ENCODE results near the gene SDK2. TPM values are rescaled to one million over a fixed set of nuclear protein-coding genes. Genes with fewer than 3 reads are reported as not detected.

The SDK2 gene
- total and polyA plus RNA-seq, 9 donors = 0.40 to 5.4 (median 0.96) TPM

- no peaks in the 10 kb centered on the region for H3K27me3 ChIP-seq
- WGBS, 3 donors = 82 to 97% (median 96%) methylated on average over 6 of the region's 6 CpGs
- DNase-seq = no peak
- no peaks in the 10 kb centered on the region for H3K9me3 ChIP-seq
- no peak overlapping the region for H3K4me3 ChIP-seq
- no peaks in the 10 kb centered on the region for H3K4me1 ChIP-seq (ENCODE audit: insufficient read depth)
- H3K36me3 ChIP-seq = no peaks in the 10 kb centered on the region
- TF ChIP-seq EP300 (IDR thresholded peaks at IDR 0.05) (no peak), CTCF (IDR thresholded peaks at IDR 0.05) (no peak)
- intact Hi-C loops (cut with DNase I) = no loop called here
- no peak overlapping the region for H3K27ac ChIP-seq
These were observed 254.8 kb downstream of the SDK2 start for GRCh38 chr17:73389411-73389810.

GRCh38 chr17:73388578-73388905 is 255.7 kb downstream of the SDK2 start:
- H3K4me3 ChIP-seq = no peak overlapping the region
- no peak overlapping the region for H3K27ac ChIP-seq
- no peak for DNase-seq
- H3K9me3 ChIP-seq = no peaks in the 10 kb centered on the region
- no peaks in the 10 kb centered on the region for H3K27me3 ChIP-seq
- intact Hi-C loops (cut with DNase I) = no loop called here
- H3K4me1 ChIP-seq (ENCODE audit: insufficient read depth) = no peaks in the 10 kb centered on the region
- TF ChIP-seq EP300 (IDR thresholded peaks at IDR 0.05) = no peak
- no peak for TF ChIP-seq CTCF (IDR thresholded peaks at IDR 0.05)
- TF ChIP-seq POLR2A (IDR thresholded peaks at IDR 0.05) = no peak
- H3K36me3 ChIP-seq = no peaks in the 10 kb centered on the region

- TF ChIP-seq CTCF (IDR thresholded peaks at IDR 0.05) (no peak), EP300 (IDR thresholded peaks at IDR 0.05) (no peak), POLR2A (IDR thresholded peaks at IDR 0.05) (no peak)
- no peaks in the 10 kb centered on the region for H3K4me1 ChIP-seq (ENCODE audit: insufficient read depth)
- no peak for DNase-seq
- no peak overlapping the region for H3K4me3 ChIP-seq
- H3K27ac ChIP-seq = no peak overlapping the region
- H3K9me3 ChIP-seq = no peaks in the 10 kb centered on the region
- no peaks in the 10 kb centered on the region for H3K27me3 ChIP-seq
- intact Hi-C loops (cut with DNase I) = no loop called here
- WGBS, 3 donors = 78 to 85% (median 85%) methylated on average over 25 to 28 of the region's 28 CpGs
- no peaks in the 10 kb centered on the region for H3K36me3 ChIP-seq
These were observed 256.3 kb downstream of the SDK2 start for GRCh38 chr17:73387746-73388577.

- 89 to 91% (median 89%) methylated on average over 6 of the region's 6 CpGs for WGBS, 3 donors
- H3K9me3 ChIP-seq = no peaks in the 10 kb centered on the region
- no peak for DNase-seq
- H3K27ac ChIP-seq = no peak overlapping the region
- H3K36me3 ChIP-seq = no peaks in the 10 kb centered on the region
- H3K4me1 ChIP-seq (ENCODE audit: insufficient read depth) = no peaks in the 10 kb centered on the region
- TF ChIP-seq POLR2A (IDR thresholded peaks at IDR 0.05) = no peak
- no peak for TF ChIP-seq EP300 (IDR thresholded peaks at IDR 0.05)
- TF ChIP-seq CTCF (IDR thresholded peaks at IDR 0.05) = no peak
- no peak overlapping the region for H3K4me3 ChIP-seq
- no peaks in the 10 kb centered on the region for H3K27me3 ChIP-seq
- intact Hi-C loops (cut with DNase I) = no loop called here
These were observed 257.7 kb downstream of the SDK2 start for GRCh38 chr17:73386561-73386960.

All from ovary (tissue), 9 donors.